ENCODE data around the gene RUBCN.
A peak's percentile ranks its signal among the peaks of the same experiment; 100 is the strongest.

Gene RUBCN

DNA sequence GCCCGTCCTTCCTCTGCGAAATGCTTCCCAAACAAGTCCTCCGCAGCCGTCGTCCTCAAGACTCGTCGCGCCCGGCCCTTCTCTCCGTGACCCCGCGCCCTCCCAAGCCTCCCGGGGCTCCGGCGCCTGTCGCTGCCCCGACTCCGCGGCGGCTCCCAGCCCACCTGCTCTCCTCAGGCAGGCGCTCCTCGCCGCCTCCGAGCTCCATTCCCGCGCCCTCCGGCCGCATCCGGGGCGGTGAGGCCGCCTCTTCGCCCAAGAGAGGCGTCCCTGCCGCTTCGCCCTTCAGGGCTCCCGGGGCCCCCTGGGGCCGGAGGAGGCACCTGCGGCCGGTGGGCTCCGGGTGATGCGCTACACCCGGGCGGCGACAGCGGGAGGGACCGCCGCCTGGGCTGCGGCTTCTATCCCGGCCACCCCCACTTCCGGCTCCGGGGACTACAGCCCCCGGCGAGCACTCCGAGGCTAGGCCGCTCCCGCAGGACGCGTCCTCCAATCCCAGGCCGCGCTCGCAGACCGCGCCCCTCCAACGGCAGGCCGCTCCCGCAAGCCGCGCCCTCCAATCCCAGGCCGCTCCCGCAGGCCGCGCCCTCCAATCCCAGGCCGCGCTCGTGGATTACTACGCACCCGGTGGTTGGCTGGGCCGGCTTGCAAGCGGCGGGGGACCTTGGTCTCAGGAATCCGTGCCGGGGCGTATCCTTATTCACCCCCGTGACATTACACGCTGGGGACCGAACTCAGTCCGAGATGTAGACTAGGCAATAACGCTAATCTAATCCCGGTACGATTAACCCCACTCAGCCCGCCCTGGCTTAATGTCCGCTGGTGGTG lies at the start of gene RUBCN:
Gene RUBCN (minus strand): TSS at position 414 of the 828 bp plus-strand sequence. CDS start 185 bp downstream, at position 229.
- DNase-seq (ENCODE audit: low spot score): peak; percentile 95

DNA sequence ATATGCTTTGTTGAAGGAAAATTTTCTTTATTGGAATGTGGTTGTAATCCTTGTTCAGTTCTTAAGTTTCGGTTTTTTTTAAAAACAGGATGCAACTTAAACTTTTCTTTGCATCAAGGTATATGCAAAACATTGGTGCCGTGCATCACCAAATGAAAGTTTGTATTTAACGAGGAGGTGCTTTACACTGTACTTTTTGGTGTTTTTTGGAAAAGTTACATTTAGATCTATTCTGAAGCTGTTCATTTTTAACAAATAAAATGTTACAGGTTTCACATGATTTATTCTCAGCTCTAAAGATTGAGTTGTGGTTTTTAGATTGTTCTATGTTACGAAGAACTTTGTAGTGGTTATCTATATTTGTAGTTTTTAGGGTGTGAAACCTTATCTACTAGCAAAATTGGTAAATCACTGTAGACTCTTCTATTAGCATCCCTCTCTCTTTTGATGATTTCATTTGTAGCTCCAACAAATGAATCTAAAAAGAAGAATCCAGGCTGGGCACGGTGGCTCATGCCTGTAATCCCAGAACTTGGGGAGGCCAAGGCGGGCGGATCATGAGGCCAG lies 47.4 kb upstream of the RUBCN start:
- no peak for DNase-seq (ENCODE audit: low spot score)

DNA sequence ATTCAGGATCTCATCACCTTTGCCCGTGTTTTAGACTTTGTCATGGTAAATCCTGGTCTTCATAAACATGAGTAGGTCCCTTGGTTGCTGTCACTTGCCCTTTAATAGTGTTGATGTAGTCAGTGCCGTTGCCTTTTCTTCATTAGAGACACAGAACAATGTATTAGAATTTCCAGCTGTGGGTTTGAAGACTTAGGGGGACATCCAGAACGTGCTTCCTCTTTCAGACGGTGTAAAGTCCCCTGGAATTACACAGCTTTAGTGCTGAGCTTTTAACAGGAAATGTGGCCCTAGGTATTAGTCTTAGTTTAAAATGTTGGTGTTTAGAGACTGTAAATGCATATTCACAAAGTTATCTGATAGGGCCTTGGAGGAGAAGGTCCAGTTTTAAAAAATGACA lies 45.5 kb upstream of the RUBCN start:
- no peak for DNase-seq (ENCODE audit: low spot score)

DNA sequence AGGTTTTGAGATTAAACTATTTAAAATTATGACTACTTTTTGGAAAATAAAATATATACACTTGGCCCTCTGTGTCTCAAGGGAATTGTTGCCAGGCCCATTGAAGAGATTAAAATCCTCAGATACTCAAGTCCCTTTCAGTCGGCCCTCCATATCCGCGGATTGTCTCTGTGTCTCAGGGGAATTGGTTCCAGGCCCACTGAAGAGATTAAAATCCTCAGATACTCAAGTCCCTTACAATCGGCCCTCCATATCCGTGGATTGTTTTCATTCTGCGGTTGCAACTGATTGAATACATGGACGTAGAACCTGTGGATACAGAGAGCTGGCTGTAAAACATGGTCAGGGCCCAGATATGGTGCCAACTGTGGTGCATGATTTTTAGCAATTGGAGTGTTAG lies 38.6 kb upstream of the RUBCN start:
- DNase-seq (ENCODE audit: low spot score): no peak

DNA sequence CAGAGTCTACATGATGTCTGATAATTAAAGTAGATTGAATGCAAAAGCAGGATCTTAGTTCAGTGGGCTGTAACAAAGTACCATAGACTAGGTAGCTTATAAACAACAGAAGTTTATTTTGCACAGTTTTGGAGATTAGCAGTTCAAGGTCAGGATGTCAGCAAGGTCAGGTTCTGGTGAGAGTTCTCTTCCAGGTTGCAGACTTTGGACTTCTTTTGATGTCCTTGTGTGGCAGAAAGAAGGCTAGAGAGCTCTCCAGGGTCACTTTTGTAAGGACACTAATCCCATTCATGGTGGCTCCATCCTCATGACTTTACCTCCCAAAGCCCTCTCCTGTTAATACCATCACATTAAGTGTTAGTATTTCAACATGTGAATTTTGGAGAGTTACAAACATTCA lies 25.1 kb upstream of the RUBCN start:
- DNase-seq (ENCODE audit: low spot score): no peak

DNA sequence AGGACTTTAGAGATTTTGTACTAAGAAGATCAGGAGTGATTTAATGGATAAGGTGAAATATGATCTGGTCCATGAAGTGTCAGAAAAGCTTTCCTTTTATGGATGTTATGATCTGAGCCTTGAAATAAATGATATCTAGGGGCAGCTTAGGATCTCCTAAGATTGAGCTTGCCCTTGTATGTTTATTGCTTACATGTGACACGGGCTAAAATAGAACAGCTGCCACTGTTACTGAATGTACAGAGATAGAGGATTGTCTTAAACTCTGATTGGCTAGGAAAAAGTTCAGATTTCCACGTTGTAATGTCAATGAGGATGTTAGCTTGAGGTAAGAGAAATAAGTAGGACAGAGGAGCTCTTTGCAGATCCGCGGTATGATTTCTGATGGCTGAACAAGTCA lies 21.8 kb upstream of the RUBCN start:
- DNase-seq (ENCODE audit: low spot score): no peak

DNA sequence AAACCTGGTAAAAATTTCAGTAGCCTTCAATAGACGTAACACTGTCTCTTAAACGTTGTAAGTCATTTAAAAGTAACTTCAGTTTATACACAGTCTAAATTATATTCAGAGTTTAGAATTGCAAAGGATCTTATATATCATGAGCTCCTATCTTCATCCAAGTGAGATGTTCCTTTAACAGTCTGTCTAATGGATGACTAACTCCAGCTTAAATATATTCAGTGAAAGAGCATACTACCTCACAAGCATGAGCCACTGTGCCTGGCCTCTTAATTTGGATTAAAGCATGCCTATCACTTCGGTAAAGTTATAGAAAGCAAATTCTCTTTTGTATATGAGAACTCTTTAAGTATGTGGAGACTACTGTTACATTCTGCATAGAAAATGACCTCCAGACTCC lies 20.0 kb upstream of the RUBCN start:
- no peak for DNase-seq (ENCODE audit: low spot score)

DNA sequence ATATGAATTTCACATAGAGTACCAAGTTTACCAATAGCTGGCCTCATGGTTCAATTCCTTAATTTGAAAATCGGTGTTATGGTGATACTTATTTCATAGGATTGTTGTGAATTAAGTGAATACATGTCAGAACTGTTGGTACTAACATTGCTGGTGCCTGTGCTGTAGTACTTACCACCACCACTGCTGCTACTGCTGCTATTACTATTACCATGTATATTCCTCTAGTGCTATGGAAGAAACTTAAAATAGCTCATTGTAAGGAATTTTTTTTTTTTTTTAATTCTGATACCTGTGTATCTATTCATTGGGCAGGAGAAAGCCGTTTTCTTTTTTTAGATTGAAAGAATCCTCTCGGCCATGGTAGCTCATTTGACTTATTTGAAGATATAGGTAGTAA lies 16.6 kb upstream of the RUBCN start:
- no peak for DNase-seq (ENCODE audit: low spot score)

DNA sequence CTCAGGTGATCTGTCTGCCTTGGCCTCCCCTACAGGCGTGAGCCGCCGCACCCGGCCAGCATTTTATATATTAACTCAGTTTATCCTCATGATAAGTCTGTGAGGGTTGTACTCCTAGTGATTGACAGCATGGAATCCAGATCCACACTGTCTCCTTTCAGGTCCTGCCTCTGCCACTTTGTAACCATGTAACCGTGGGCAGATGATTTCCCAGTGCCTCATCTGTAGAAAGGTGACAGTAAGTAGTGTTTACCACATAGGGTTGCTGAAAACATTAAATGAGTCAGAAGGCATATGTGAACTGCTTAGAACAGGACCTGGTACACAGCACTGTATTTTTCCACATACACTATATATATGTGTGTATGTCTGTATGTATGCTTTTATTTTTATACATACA lies 15.4 kb upstream of the RUBCN start:
- no peak for DNase-seq (ENCODE audit: low spot score)

DNA sequence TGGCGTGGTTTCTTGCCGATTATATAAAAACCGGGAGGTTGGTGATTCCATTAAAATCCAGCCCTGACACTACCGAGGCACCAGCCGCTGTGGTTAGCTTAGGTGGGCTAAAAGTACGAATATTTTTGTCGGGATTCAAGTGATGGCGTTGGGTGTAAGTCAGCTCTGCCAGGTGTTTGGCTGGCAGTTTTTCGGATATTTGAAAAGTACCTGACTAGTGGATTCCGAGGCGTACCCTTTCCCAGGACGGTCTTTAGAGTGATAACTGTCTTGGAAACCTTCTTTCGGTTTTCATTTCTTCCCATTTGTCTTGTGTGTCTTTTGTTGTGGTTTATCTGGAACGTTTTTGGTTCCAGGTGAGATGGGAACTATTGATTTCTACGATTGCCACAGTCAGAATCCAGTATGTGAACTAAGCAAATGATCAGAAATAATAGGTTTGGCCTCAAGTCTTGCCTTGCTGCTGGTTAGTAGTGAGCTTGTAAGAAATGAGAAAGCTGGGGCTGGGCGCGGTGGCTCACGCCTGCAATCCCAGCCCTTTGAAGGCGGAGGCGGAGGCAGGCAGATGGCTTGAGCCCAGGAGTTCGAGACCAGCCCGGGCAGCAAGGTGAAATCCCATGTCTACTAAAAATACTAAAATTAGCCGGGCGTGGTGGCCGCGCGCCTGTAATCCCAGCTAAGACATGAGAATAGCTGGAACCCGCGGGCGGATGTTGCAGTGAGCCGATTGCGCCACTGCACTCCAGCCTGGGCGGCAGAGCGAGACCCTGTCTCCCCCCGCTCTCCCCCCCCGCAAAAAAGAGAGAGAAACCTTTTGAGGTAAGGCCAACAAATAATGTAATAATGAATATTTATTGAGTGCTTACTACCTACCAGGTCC lies 14.4 kb upstream of the RUBCN start:
- DNase-seq (ENCODE audit: low spot score): peak; percentile 66

DNA sequence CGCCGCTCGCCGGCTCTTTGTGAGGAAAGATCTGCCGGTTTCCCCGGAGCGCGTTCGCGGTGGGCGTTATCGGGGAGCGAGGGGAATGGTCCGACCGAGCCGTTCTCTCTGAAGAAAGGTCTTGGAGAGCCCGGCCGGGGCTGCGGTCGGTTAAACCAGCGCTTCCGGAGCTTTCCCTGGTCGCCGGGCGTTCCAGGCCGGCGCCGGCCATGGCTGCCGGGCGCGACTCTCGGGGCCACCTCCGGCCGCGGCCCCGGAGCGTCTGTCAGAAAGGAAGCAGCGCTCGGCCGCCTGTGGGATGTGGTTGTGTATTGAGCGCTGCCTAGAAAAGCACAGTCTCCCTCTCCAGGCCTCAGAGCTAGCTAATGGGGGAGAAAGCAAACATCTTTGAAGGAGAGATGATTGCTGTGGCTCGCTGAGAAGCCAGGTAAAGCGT lies 13.7 kb upstream of the RUBCN start:
- peak; percentile 79 for DNase-seq (ENCODE audit: low spot score)

DNA sequence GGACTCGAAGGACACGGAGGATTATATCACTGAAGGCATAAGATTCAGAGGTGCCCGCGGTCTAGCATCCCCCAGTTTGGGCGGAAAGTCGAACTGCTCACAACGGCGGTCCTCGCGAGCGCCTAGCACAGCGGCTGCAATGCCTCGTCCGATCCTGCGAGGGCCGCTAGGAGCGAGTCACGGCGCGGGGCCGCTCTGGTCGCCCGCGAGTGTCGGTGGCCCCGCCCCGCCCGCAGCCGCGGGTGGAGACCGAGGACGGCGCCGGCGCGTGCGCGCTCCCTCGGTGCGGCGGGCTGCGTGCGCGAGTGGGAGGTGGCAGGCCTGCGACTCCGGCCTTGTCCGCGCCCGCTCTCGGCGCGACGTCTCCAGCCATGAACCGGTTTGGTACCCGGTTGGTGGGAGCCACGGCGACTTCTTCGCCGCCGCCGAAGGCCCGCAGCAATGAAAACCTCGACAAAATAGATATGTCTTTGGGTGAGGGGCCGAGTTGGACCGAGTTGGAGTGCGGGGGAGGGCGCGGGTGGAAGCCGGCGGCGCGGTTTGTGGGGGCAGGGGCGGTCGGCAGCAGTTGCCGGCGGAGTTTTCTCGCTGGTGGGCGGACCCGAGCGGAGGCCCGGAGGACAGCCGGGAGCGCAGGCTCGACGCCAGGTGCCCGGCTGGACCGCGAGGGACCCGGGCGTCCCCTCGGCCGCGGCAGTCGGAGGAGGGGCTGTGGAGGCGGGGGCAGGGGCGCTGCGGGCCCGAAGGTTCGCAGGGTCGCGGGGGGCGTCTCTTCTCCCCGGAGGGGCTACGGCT lies 13.1 kb upstream of the RUBCN start, which contains the start of gene FYTTD1:
Gene FYTTD1 (plus strand): TSS at position 283 of the 795 bp plus-strand sequence. CDS start 89 bp downstream, at position 372.
- peak; percentile 95 for DNase-seq (ENCODE audit: low spot score)

DNA sequence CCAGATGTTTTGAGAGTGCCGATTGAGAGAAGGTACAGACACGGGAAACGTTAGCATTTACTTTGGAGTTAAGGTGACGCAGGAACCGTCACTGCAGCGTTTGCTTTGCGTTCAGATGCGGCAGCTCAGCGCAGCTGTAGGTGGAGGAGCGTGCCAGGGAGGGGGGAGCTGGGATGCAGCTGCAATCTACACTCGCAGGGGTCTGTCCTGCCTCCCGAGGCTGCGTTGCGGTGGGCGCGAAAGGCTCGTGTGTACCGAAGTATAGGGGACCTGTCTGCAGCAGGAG lies 12.6 kb upstream of the RUBCN start:
- DNase-seq (ENCODE audit: low spot score): no peak

DNA sequence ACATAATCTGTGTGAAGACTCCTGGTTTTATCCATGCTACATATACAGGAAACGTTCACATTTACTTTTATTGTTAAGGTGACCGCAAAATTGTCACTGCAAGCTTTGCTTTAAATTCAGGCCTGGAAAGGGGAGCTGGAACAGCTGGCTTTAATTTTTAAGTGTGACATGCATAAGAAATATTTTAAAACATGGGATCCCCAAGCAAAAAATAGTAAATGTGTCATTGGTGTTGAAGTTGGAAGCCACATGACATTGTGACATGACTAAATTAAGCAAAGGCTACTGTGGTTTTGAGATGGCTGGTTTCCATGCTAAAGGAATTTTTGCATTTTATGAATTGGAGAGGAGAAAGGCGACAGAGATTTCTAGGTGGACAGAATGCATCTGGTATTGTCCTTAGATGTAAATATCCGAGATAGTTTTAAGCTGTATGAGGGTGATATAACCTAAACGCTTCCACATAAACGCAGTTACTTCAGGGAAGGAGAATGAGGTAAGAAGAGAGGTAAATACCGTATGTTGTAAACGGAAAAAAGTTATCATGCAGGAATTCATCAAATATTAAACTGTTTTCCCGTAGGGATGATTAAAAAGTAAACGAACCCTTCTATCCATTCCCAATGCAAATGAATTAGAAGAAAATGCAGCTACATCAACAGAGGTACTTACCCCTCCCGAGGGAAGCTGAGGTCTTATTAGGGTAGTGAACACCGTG lies 12.1 kb upstream of the RUBCN start:
- no peak for DNase-seq (ENCODE audit: low spot score)

DNA sequence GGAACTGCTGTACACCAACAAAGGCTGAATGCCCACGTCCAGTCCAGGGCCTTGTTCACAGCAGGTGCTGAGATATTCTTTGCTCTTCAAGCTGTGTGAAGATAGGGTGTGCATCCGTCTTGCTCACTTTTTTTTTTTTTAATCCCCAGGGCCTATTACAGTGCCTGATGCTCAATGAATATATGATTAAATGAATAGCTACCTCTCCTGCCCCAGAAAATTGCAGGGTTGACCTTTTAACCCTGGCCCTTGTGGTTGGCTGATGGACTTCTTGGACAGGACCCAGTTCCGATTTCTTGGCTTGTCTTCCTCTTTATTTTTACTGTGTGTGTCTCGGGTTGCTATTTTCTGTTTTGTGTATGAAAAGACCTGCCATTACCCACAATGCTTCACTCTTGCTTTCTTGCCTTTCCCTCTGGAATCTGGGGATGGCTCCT lies 10.1 kb upstream of the RUBCN start:
- no peak for DNase-seq (ENCODE audit: low spot score)

DNA sequence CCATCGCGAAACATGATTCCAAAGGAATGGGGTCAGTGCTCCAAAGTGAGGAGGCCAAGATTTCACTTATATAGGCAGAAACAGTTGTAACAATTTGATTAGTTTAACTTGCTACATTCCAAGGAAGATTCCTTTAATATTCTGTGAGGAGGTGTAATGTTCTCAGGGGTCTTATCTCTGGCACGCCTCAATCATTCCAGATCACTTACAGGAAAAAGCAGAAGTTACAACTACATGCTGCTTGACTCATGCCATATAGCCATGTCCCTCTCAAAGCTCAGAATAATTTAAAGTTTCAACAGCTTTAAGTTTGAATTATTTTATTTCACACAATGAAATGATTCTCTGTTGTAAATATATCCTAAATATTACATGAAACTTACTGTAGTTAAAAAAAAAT lies 9.5 kb upstream of the RUBCN start:
- no peak for DNase-seq (ENCODE audit: low spot score)

DNA sequence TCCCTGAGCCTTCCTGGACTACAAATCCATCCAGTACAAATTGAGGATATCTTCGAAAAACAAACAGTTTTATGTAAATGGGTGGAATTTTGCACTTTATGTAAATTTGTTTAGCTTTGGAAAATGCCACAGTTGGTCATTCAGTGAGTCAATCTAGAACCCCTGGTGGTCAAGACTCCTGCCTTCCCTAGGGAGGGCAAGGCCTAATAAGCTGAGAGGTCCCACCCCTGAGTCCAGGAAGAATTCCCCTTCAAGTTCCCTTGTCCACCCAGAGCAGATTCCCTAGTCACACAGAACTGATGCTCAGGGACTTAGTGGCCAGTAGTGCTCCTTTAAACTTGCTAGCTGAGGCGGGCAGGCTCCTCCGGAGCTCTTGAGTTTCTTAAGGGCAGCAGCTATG lies 6.1 kb upstream of the RUBCN start:
- DNase-seq (ENCODE audit: low spot score): no peak

DNA sequence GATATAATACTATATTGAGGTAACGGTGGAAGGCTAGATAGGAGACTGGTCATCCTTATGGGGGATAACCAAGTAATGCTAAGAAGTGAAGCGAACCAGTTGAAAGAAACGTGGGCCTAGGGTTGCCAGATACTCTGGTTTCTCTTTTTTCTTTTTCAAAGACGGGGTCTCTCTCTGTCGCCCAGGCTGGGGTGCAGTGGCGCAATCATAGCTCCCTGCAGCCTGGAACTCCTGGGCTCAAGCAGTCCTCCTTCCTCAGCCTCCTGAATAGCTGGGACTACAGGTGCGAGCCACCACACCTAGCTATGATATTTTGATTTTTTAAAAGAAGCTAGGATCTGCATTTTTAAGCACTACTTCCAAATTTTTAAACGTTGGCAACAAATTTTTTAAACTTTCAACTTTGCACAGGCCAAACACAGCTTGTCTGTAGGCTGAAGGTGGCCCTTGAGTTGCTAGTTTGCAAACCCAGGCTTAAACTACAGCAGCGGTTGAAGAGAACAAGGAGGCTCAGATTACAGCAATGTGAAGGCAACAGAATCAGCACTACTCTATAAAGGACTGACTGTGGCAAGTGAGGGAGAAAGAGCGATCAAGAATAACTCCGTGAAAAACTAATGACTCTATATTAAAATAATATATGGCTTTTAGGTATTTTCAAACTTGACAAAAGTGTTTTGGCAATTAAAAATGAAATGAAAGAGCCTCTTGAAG lies 1.2 kb upstream of the RUBCN start:
- no peak for DNase-seq (ENCODE audit: low spot score)

DNA sequence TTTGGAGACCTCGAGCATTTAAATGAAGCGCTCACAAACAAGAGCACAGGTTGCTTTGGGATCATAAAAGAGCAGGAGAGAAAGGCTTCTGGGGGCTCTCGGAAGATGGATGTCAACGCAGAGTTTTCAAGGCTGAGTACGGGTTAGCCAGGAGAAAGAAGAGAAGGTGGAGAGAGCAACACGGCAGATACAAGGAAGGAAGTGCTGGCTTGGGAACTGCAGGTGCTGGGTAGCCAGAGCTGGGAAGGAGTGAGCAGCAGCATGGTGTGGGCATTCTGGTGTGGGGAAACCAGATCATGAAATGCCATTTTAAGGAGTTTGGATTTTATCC lies 580 bp upstream of the RUBCN start:
- DNase-seq (ENCODE audit: low spot score): no peak

DNA sequence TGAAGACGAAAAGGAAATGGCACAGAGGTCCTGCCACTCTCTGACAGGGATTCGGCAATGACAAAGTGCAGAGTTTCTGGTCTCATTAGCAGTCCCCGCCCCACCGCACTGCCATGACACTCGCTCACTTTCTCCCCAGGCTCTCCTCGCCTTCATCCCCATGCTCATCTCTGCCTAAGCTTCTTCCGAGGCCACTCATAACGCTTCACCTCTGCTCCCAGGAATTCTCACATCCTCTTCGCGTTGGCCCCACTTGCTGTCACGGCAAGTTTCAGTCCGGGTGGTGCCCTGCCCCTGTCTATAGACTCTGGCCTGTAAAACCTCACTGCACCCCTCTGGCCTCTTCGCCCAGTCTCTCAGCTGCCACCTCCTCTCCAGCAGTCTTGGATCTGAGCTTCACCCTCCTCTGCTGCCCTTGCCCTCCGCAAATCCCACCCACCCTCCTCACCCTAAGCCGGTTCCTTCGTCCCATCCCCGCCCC lies 654 bp downstream of the RUBCN start:
- DNase-seq (ENCODE audit: low spot score): peak; percentile 66

All from left forelimb (tissue), 1 donor.